GM12878 (cell line): ENCODE measurements around the gene FERD3L. TPM values are rescaled to one million over a fixed set of nuclear protein-coding genes. Genes with fewer than 3 reads are reported as not detected.

Experiments
- ATAC-seq: fragments of 200-7000 bp; cut with Tn5 transposase; 3 replicates; pipeline ENCODE4 v1.9.1; 2020; ENCODE audit warnings: mild to moderate bottlenecking, moderate library complexity
- BruUV-seq: library from RNA; stranded (reverse); fragments of 400-500 nt; replicated peaks from 2 replicates; lab custom pipeline; 2021; lab: Mats Ljungman, UMichigan
- CTCF ChIA-PET: fragments of 300-600 bp; sonication (Branson Sonifier 250); formaldehyde crosslinking; extraction: SDS; loops from one replicate; lab custom pipeline; 2021; ENCODE audit warnings: inconsistent platforms; lab: Yijun Ruan, JAX
- POLR2A ChIA-PET: fragments of 350-600 bp; formaldehyde crosslinking; extraction: SDS; loops from one replicate; lab custom pipeline; 2021; ENCODE audit warnings: inconsistent platforms; lab: Charles Lee
- RAD21 ChIA-PET: fragments of 300-600 bp; sonication (Branson Sonifier 250); formaldehyde crosslinking; loops from one replicate; lab custom pipeline; 2023; ENCODE audit warnings: antibody characterized with exemption; ENCODE audit not compliant: unreplicated experiment; lab: Charles Lee
- SMC1A ChIA-PET: fragments of 300-600 bp; sonication (Branson Sonifier 250); formaldehyde crosslinking; loops from one replicate; lab custom pipeline; 2023; ENCODE audit not compliant: unreplicated experiment, uncharacterized antibody; lab: Charles Lee
- DNase-seq: peaks from one replicate; pipeline ENCODE4 v3.0.0-alpha.2; 2011; ENCODE audit warnings: low read depth, low spot score
- FAIRE-seq: peaks from 3 replicates; lab custom pipeline; 2011; peaks lifted over from hg19 to GRCh38; lab: Jason Lieb, UNC
- H2AFZ ChIP-seq: 2 replicates; pipeline ENCODE4 v1.6.0; 2011; ENCODE audit warnings: low read depth, low read length, control low read depth; ENCODE audit not compliant: control insufficient read depth
- H3K27ac ChIP-seq: 2 replicates; pipeline ENCODE4 v1.5.1; 2011; ENCODE audit warnings: control low read depth; ENCODE audit not compliant: control insufficient read depth, insufficient read depth
- H3K27me3 ChIP-seq, 2 experiments: replicated peaks in 1 of 2; 2 replicates each; pipeline versions ENCODE4 v1.6.0 to v1.6.1; 2011; ENCODE audit warnings: low read length in 1 of 2; ENCODE audit not compliant: control insufficient read depth in 2 of 2, insufficient read depth in 2 of 2
- H3K36me3 ChIP-seq, 2 experiments: 2 replicates each; pipeline ENCODE4 v1.5.1; 2011; ENCODE audit warnings: low read length in 1 of 2; ENCODE audit not compliant: control insufficient read depth in 2 of 2, insufficient read depth in 2 of 2
- H3K4me1 ChIP-seq: 2 replicates; pipeline ENCODE4 v1.6.1; 2011; ENCODE audit warnings: mild to moderate bottlenecking, low read length, moderate library complexity, mixed read lengths; ENCODE audit not compliant: control insufficient read depth, insufficient read depth
- H3K4me2 ChIP-seq: 2 replicates; pipeline ENCODE4 v1.6.0; 2011; ENCODE audit warnings: control low read depth; ENCODE audit not compliant: control insufficient read depth, insufficient read depth
- H3K4me3 ChIP-seq: fragments of 200-600 bp; sonication (generic); 2 replicates; pipeline ENCODE4 v1.5.1; 2016
- H3K79me2 ChIP-seq: 2 replicates; pipeline ENCODE4 v1.6.0; 2011; ENCODE audit warnings: low read length; ENCODE audit not compliant: control insufficient read depth, insufficient read depth
- H3K9ac ChIP-seq: 2 replicates; pipeline ENCODE4 v1.8.0; 2011; ENCODE audit warnings: low read length, control low read depth, mixed read lengths; ENCODE audit not compliant: control insufficient read depth, insufficient read depth
- H3K9me3 ChIP-seq: replicated peaks from 3 replicates; pipeline ENCODE4 v1.5.1; 2011; ENCODE audit warnings: mild to moderate bottlenecking, low read length; ENCODE audit not compliant: control insufficient read depth, insufficient read depth
- H4K20me1 ChIP-seq: 2 replicates; pipeline ENCODE4 v1.6.0; 2011; ENCODE audit not compliant: control insufficient read depth, insufficient read depth
- CREB1 ChIP-seq: IDR thresholded peaks from 2 replicates; pipeline ENCODE4 v1.6.1; 2012; ENCODE audit warnings: low read depth, mild to moderate bottlenecking, inconsistent platforms
- HSF1 ChIP-seq: fragments of 150-350 bp; IDR thresholded peaks from 2 replicates; pipeline ENCODE4 v1.6.1; 2014; ENCODE audit warnings: mild to moderate bottlenecking, low read depth, low read length
- KAT2A ChIP-seq: conservative IDR thresholded peaks from 2 replicates; pipeline ENCODE4 v1.6.1; 2011; ENCODE audit warnings: low read depth, low read length; ENCODE audit not compliant: control insufficient read depth
- MYB ChIP-seq: fragments of 150-350 bp; IDR thresholded peaks from 2 replicates; pipeline ENCODE4 v1.6.1; 2014; ENCODE audit warnings: mild to moderate bottlenecking, low read depth, low read length, borderline replicate concordance
- NKRF ChIP-seq: fragments of 450-650 bp; conservative IDR thresholded peaks from 2 replicates; pipeline ENCODE4 v1.6.1; 2017; ENCODE audit warnings: mild to moderate bottlenecking, moderate library complexity
- SP1 ChIP-seq: IDR thresholded peaks from one replicate; pipeline ENCODE4 v1.6.1; 2011; ENCODE audit warnings: low read depth, low read length
- WGBS: methylation state at CpG from one replicate; pipeline ENCODE4 v1.1.6; 2016; ENCODE audit warnings: low lambda C conversion rate; ENCODE audit not compliant: insufficient replicate concordance, insufficient coverage; ENCODE audit errors: missing lambda C conversion rate; 5-methylcytosine and 5-hydroxymethylcytosine counted together
- in situ Hi-C: fragments of 300-500 bp; cut with MboI; formaldehyde crosslinking; loops from 9 replicates; pipeline ENCODE4 v1.14.3; 2018; ENCODE audit warnings: mixed read lengths
- intact Hi-C: fragments of 100-400 bp; cut with micrococcal nuclease; formaldehyde crosslinking; loops from one replicate; pipeline ENCODE4 v1.14.2; 2022; ENCODE audit not compliant: unreplicated experiment
- polyA plus RNA-seq, 11 experiments: library from polyadenylated mRNA; depleted of rRNA in 4 of 11; unstranded in 6 of 11; stranded (reverse) in 5 of 11; fragments of >200 nt; fragmentation: Nextera tagmentation in 4 of 11; fragmentation: Illumina TruSeq in 1 of 11; extraction: Ambion mirVana in 4 of 11; extraction: Trizol in 1 of 11; gene quantifications; 1 replicate in 1 of 11; 2 replicates in 10 of 11; pipeline versions ENCODE4 v1.2.1 to v1.2.3, GENCODE V29; 2011 to 2016; ENCODE audit warnings: inconsistent platforms in 2 of 11, missing spikeins in 2 of 11, low read depth in 1 of 11
- total RNA-seq, 4 experiments: library from RNA; depleted of rRNA in 3 of 4; stranded (reverse); fragments of >200 nt in 3 of 4; fragmentation: Illumina TruSeq in 1 of 4; extraction: Trizol in 1 of 4; gene quantifications; 2 replicates each; pipeline versions ENCODE4 v1.2.1 to v1.2.3, GENCODE V29; 2013 to 2021
- TF ChIP-seq, protein P1 (sequence below): fragments of 450-650 bp; formaldehyde crosslinking; IDR thresholded peaks from 2 replicates; pipeline ENCODE4 v1.4.0; 2022; ENCODE audit warnings: mild to moderate bottlenecking, moderate library complexity

FERD3L gene
- total and polyA plus RNA-seq, 10 of the 15 experiments (the other 5 are each of a cell fraction or from before 2014, with no cell fraction given), result not detected

GRCh38 chr7:19105546-19105945, 39.7 kb downstream of the FERD3L start:
- H3K27ac ChIP-seq, result no peak overlapping the region
- H3K9ac ChIP-seq, result no peak overlapping the region
- no peak overlapping the region for H3K4me3 ChIP-seq
- H3K9me3 ChIP-seq, result no peaks in the 10 kb centered on the region; the same call in 1 of the 3 replicates
- no peak for DNase-seq
- no peak for ATAC-seq
- H3K27me3 ChIP-seq, result peaks cover 8 to 14% of the 10 kb centered on the region in 2 experiments
- H3K79me2 ChIP-seq, result no peaks in the 10 kb centered on the region
- CTCF ChIA-PET, result no interaction called here
- no TSS peak for BruUV-seq
- H3K4me1 ChIP-seq, result no peaks in the 10 kb centered on the region; the same call in 1 of the 2 replicates
- RAD21 ChIA-PET, result no interaction called here
- POLR2A ChIA-PET, result no interaction called here
- H2AFZ ChIP-seq, result no peak overlapping the region
- H3K36me3 ChIP-seq, result no peaks in the 10 kb centered on the region
- no peak overlapping the region for H3K4me2 ChIP-seq
- no peak for FAIRE-seq
- no peak for TF ChIP-seq SP1
- H4K20me1 ChIP-seq, result no peaks in the 10 kb centered on the region
- SMC1A ChIA-PET, result no interaction called here
- intact Hi-C loops (no loop called here), in situ Hi-C loops (loop anchor here (25.0 kb wide), 1 partner anchor 557 kb away; no protein-coding TSS in a partner anchor)
- 0% methylated on average over 4 of the region's 4 CpGs for WGBS

GRCh38 chr7:19104811-19105210, 40.4 kb downstream of the FERD3L start:
- in situ Hi-C loops, result loop anchor here (25.0 kb wide), 1 partner anchor 557 kb away; no protein-coding TSS in a partner anchor
- SMC1A ChIA-PET, result no interaction called here
- CTCF ChIA-PET, result no interaction called here
- TF ChIP-seq, protein P1, sequence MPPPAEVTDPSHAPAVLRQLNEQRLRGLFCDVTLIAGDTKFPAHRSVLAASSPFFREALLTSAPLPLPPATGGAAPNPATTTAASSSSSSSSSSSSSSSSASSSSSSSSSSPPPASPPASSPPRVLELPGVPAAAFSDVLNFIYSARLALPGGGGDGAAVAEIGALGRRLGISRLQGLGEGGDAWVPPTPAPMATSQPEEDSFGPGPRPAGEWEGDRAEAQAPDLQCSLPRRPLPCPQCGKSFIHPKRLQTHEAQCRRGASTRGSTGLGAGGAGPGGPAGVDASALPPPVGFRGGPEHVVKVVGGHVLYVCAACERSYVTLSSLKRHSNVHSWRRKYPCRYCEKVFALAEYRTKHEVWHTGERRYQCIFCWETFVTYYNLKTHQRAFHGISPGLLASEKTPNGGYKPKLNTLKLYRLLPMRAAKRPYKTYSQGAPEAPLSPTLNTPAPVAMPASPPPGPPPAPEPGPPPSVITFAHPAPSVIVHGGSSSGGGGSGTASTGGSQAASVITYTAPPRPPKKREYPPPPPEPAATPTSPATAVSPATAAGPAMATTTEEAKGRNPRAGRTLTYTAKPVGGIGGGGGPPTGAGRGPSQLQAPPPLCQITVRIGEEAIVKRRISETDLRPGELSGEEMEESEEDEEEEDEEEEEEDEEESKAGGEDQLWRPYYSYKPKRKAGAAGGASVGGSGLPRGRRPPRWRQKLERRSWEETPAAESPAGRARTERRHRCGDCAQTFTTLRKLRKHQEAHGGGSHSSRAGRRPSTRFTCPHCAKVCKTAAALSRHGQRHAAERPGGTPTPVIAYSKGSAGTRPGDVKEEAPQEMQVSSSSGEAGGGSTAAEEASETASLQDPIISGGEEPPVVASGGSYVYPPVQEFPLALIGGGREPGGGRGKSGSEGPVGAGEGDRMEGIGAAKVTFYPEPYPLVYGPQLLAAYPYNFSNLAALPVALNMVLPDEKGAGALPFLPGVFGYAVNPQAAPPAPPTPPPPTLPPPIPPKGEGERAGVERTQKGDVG (CRISPR knock-in tag), result no peak
- no peak for TF ChIP-seq CREB1
- TF ChIP-seq MYB, result no peak
- TF ChIP-seq HSF1, result no peak
- TF ChIP-seq NKRF, result no peak
- no peak for TF ChIP-seq KAT2A

More at GRCh38 chr7:19104811-19105210, 40.4 kb downstream of the FERD3L start:
- ChIA-PET RAD21 (no interaction called here), POLR2A (no interaction called here)
- 27% methylated on average over 4 of the region's 4 CpGs for WGBS
- FAIRE-seq, result no peak
- Histone ChIP-seq H3K9ac (no peak overlapping the region), H3K27ac (no peak overlapping the region), H3K4me3 (no peak overlapping the region), H3K36me3 (no peaks in the 10 kb centered on the region), H3K4me2 (no peak overlapping the region), H2AFZ (no peak overlapping the region), H3K9me3 (no peaks in the 10 kb centered on the region; the same call in 1 of the 3 replicates), H3K27me3 (peaks cover 8 to 14% of the 10 kb centered on the region in 2 experiments), H4K20me1 (no peaks in the 10 kb centered on the region), H3K4me1 (no peaks in the 10 kb centered on the region; the same call in 1 of the 2 replicates), H3K79me2 (no peaks in the 10 kb centered on the region)
- BruUV-seq, result no TSS peak
- ATAC-seq, result no peak
- intact Hi-C loops, result no loop called here
- DNase-seq, result no peak
